IPS-18c (cell line): ENCODE measurements around the gene CYP2F1.
"Not testable (repeated sequence)": the region's sequence is repeated elsewhere in the genome, so short reads cannot be mapped to it uniquely, and the experiment has no call there.

Source experiments
- H3K4me3 ChIP-seq: 2 replicates; pipeline ENCODE4 v1.7.0; 2013; ENCODE audit warnings: low read depth, mild to moderate bottlenecking, low read length, moderate library complexity; ENCODE audit not compliant: insufficient read depth
- H3K9me3 ChIP-seq: one replicate; pipeline ENCODE4 v1.6.1; 2013; ENCODE audit warnings: mild to moderate bottlenecking, low read length, moderate library complexity; ENCODE audit not compliant: control insufficient read depth, insufficient read depth

CYP2F1 gene

GRCh38 chr19:41120929-41121911, 7.0 kb downstream of the CYP2F1 start:
- not testable (repeated sequence) for H3K9me3 ChIP-seq, H3K4me3 ChIP-seq

GRCh38 chr19:41122846-41123245, 8.6 kb downstream of the CYP2F1 start:
- H3K4me3 ChIP-seq, H3K9me3 ChIP-seq: not testable (repeated sequence)

- Histone ChIP-seq H3K9me3 (no peaks in the 10 kb centered on the region), H3K4me3 (no peak overlapping the region)
Measured at GRCh38 chr19:41123716-41124294, 9.6 kb downstream of the CYP2F1 start.

- H3K4me3 ChIP-seq, H3K9me3 ChIP-seq: not testable (repeated sequence)
Measured at GRCh38 chr19:41126765-41127203, 12.6 kb downstream of the CYP2F1 start.

GRCh38 chr19:41127362-41127761, 13.1 kb downstream of the CYP2F1 start:
- H3K4me3 ChIP-seq: not testable (repeated sequence)

GRCh38 chr19:41127801-41128300, 13.6 kb downstream of the CYP2F1 start:
- H3K4me3 ChIP-seq, H3K9me3 ChIP-seq: not testable (repeated sequence)

More at GRCh38 chr19:41127362-41127761, 13.1 kb downstream of the CYP2F1 start:
- not testable (repeated sequence) for H3K9me3 ChIP-seq

- Histone ChIP-seq H3K4me3 (no peak overlapping the region), H3K9me3 (no peaks in the 10 kb centered on the region)
Measured at GRCh38 chr19:41128692-41129091, 14.5 kb downstream of the CYP2F1 start.

- no peaks in the 10 kb centered on the region for H3K9me3 ChIP-seq
- no peak overlapping the region for H3K4me3 ChIP-seq
Measured at GRCh38 chr19:41131186-41131585, 17.0 kb downstream of the CYP2F1 start.

- Histone ChIP-seq H3K9me3 (no peaks in the 10 kb centered on the region), H3K4me3 (no peak overlapping the region)
Measured at GRCh38 chr19:41133260-41133659, 19.0 kb downstream of the CYP2F1 start.

GRCh38 chr19:41134616-41135015, 20.4 kb downstream of the CYP2F1 start:
- Histone ChIP-seq H3K9me3 (no peaks in the 10 kb centered on the region), H3K4me3 (no peak overlapping the region)

- H3K4me3 ChIP-seq: peak overlapping the region; percentile 58; the same call in 1 of the 2 replicates
- H3K9me3 ChIP-seq: not testable (repeated sequence)
Measured at GRCh38 chr19:41135390-41136384, 21.5 kb downstream of the CYP2F1 start.

GRCh38 chr19:41136636-41137455, 22.6 kb downstream of the CYP2F1 start:
- Histone ChIP-seq H3K4me3 (no peak overlapping the region), H3K9me3 (no peaks in the 10 kb centered on the region)

GRCh38 chr19:41144403-41144802, 30.2 kb downstream of the CYP2F1 start:
- Histone ChIP-seq H3K4me3 (no peak overlapping the region), H3K9me3 (no peaks in the 10 kb centered on the region)

GRCh38 chr19:41149831-41150230, 35.6 kb downstream of the CYP2F1 start:
- H3K9me3 ChIP-seq: no peaks in the 10 kb centered on the region
- no peak overlapping the region for H3K4me3 ChIP-seq

GRCh38 chr19:41150986-41151385, 36.8 kb downstream of the CYP2F1 start:
- not testable (repeated sequence) for H3K9me3 ChIP-seq, H3K4me3 ChIP-seq

- H3K9me3 ChIP-seq: peaks cover 3% of the 10 kb centered on the region
- no peak overlapping the region for H3K4me3 ChIP-seq
Measured at GRCh38 chr19:41154060-41154459, 39.8 kb downstream of the CYP2F1 start.
